ENCODE measurements around the gene TRAPPC2L.

TRAPPC2L gene

GRCh38 chr16:88856828-88857727, at the start of gene TRAPPC2L, which contains the start of gene GALNS:
Gene TRAPPC2L (plus strand): TSS chr16:88857127. CDS start chr16:88857151, 24 bp downstream.
Gene GALNS (minus strand): TSS chr16:88856947. CDS start chr16:88856877, 70 bp downstream.
- peak; percentile 93 for FAIRE-seq
- peak; percentile 100 for DNase-seq (ENCODE audit: insufficient read length, low spot score)

GRCh38 chr16:88807142-88807625, 49.7 kb upstream of the TRAPPC2L start:
- FAIRE-seq = no peak
- DNase-seq (ENCODE audit: insufficient read length, low spot score) = no peak

- DNase-seq (ENCODE audit: insufficient read length, low spot score) = no peak
- no peak for FAIRE-seq
Measured at GRCh38 chr16:88807626-88808453, 49.1 kb upstream of the TRAPPC2L start.

GRCh38 chr16:88809068-88809675, 47.8 kb upstream of the TRAPPC2L start:
- DNase-seq (ENCODE audit: insufficient read length, low spot score) (no peak), FAIRE-seq (no peak)

GRCh38 chr16:88809676-88810165, 47.2 kb upstream of the TRAPPC2L start:
- DNase-seq (ENCODE audit: insufficient read length, low spot score) (no peak), FAIRE-seq (no peak)

GRCh38 chr16:88810166-88810911, 46.6 kb upstream of the TRAPPC2L start:
- no peak for DNase-seq (ENCODE audit: insufficient read length, low spot score)
- no peak for FAIRE-seq

- peak; percentile 77 for FAIRE-seq
- DNase-seq (ENCODE audit: insufficient read length, low spot score) = peak; percentile 85
Measured at GRCh38 chr16:88810912-88811768, 45.8 kb upstream of the TRAPPC2L start.

- FAIRE-seq = peak; percentile 86
- peak; percentile 94 for DNase-seq (ENCODE audit: insufficient read length, low spot score)
Measured at GRCh38 chr16:88811769-88812512, 45.0 kb upstream of the TRAPPC2L start, which contains the start of gene APRT. Gene APRT (minus strand): TSS chr16:88811928. CDS start chr16:88811899, 29 bp downstream.

- FAIRE-seq = peak; percentile 14
- no peak for DNase-seq (ENCODE audit: insufficient read length, low spot score)
Measured at GRCh38 chr16:88812513-88813268, 44.2 kb upstream of the TRAPPC2L start.

- FAIRE-seq = no peak
- no peak for DNase-seq (ENCODE audit: insufficient read length, low spot score)
Measured at GRCh38 chr16:88813269-88814143, 43.4 kb upstream of the TRAPPC2L start.

GRCh38 chr16:88814144-88814502, 42.8 kb upstream of the TRAPPC2L start:
- FAIRE-seq = no peak
- DNase-seq (ENCODE audit: insufficient read length, low spot score) = no peak

GRCh38 chr16:88815227-88815626, 41.7 kb upstream of the TRAPPC2L start:
- FAIRE-seq (no peak), DNase-seq (ENCODE audit: insufficient read length, low spot score) (no peak)

- peak; percentile 54 for DNase-seq (ENCODE audit: insufficient read length, low spot score)
- peak; percentile 42 for FAIRE-seq
Measured at GRCh38 chr16:88815901-88816589, 40.9 kb upstream of the TRAPPC2L start.

GRCh38 chr16:88816736-88817535, 40.0 kb upstream of the TRAPPC2L start:
- FAIRE-seq = no peak

More at GRCh38 chr16:88816736-88817535, 40.0 kb upstream of the TRAPPC2L start:
- no peak for DNase-seq (ENCODE audit: insufficient read length, low spot score)

Data from GM19239 (cell line).